HuH-7.5 (cell line): ENCODE measurements around the gene MAP2K5.

Experiments
- DNase-seq: peaks from one replicate; pipeline ENCODE4 v3.0.0; 2011; ENCODE audit warnings: low spot score

MAP2K5 gene

DNA sequence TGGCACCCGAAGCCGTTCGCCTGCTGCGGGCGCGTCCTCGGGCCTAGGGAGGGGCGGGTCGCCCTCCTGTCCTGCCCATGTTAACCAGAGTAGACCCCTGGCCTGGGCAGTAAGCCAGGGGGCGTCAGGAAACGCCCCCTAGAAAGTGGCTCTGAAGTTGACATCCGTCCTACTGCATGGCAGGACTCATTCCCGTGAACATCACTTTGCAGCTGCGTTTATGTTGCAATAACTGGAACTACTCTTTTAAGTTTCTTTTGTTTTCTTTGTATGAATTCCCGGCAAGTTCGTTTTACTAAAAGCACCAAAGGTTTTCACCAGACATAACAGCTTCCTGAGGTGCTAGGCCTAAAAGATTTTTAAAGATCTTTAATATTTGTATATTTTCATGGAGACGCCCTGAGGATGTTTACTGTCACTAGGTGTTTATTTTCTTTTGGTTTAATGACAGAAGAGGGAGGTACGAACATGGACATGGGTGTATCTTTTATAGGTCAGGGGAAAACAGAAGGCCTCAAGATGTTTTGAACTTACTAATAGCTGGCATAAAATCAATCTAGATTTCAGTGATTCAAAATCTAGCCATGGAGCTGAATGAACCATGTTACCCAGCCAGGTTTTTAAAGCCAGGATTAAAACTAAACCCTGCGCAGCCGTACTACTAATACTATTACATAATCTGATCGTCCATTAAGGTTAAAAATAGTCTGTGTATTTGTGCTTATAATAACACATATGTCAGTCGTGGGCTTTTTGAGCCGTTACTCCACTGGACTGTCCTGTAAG lies 20.5 kb upstream of the MAP2K5 start:
- peak; percentile 45 for DNase-seq

DNA sequence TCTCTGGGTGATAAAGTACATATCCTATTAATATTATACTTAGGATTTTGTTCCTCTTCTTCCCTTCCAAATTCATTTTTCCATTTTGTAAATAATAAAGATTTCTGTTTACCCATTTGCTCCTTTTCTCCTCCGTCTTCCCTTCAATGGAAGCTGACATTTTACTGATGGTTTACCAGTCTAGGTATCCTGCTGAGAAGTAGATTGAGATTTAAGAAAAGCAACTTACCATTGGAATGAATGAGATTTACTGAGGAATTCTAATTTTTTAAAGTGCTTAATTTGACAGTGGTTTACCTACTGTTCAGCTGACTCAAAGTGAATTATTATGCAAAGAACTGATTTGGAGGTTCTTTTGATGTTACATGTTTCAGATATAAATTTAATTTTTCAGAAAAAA lies 19.2 kb upstream of the MAP2K5 start:
- no peak for DNase-seq

DNA sequence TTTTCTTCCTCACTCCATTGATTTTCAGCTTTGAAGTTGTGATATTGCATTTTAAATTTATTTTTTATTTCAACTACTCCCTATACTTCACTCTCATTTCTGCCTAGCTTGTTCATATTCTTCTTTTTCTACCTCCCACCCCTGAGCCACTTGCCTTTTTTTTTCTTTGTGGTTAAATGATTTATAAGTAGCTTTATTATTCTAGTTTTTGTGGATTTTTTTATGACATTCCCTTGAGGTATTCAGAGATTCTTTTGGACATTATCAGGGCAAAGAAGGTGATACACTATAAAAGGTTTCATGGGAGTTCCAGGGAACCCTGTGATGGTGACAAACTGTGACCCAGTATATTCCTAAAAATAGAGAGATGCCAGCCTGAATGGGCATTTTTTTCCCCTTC lies 18.3 kb upstream of the MAP2K5 start:
- no peak for DNase-seq

DNA sequence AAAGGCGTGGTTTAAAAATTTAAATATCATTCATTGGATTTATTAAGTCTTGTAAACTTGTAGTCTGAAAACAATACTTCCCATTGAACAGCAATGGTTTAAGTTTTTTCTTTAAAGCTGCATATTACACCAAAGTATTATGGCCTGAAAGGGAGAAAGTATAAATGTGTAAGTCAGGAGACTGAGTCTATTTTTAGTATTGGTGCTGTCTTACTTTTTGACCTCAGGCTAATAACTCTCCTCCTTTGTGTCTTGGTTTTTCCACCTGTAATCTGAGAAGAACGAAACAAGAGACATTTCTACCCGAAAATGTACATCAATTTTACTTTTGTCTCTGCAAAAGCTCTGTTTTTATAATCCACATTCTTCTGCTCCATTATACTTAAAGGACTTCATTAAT lies 14.0 kb upstream of the MAP2K5 start:
- no peak for DNase-seq

DNA sequence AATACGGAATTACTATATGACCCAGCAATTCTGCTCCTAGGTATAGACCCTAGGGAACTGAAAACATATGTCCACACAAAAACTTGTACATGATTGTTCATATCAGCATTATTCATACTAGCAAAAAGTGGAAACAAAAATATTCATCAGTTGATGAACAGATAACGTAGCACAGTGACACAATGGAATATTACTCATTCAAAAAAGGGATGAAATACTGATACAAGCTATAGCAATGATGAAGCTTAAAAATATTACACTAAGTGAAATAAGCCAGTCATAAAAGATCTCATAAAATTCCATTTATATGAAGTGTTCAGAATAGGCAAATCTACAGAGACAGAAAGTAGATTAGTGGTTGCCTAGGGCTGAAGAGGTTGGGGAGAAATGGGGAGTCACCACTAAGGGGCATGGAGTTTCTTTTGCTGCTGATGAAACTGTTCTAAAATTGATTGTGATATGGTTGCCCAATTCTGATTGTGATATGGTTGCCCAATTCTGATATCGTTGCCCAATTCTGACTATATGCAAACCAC lies 11.1 kb upstream of the MAP2K5 start:
- no peak for DNase-seq

DNA sequence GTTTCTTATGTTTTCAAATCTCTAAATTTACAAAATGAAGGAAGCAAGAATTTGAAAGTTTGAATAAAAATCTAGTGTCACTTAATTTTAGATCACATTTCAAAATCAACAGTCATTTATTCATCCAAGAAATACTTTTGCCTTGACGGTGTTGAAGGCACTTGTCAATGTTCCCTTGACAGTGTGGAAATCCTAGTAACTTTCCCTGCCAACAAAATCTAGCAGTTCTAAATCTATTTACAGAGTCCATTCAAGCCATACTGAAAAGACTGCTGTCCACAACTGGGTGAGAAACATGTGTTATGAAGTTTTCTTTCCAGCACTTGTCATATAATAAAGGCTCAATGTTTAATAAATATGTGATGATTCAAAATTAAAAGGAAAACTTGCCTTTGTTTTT lies 8.6 kb upstream of the MAP2K5 start:
- no peak for DNase-seq

DNA sequence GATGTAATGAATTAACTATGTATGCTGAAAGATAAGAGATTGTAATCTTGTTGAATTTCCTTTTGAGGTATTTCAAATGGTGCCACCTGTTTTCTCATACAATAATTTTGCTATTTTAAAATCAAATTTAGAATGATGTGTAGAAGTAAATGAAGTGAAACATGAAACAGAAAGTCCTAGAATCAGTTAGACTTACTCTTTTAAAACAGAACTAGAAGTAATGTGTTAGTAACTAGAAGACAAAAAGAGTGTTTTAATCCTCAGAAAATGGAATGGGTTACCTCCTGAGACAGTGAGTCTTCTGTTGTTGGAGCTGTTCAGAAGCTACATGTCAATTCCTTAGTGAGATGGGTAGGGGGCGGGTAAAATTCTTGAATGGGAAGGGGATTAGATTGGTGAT lies 8.1 kb upstream of the MAP2K5 start:
- DNase-seq: no peak

DNA sequence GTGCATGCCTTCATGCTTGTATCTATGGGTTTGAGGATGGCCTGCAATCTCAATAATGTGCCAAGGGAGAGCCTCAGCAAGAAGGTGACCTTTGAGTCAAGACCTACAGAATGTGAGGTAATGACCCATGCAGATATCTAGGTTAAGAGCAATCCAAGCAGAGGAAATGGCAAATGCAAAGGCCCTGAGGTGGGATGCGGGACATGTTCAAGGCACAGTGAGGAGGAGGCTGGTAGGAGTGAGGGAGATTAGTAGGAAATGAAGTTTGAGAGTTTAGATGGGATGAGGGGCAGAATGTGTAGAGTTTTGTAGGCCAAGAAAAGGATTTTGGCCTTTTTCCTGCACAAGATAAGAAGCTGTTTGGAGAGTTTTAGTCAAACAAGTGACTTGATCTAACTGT lies 4.7 kb upstream of the MAP2K5 start:
- no peak for DNase-seq

DNA sequence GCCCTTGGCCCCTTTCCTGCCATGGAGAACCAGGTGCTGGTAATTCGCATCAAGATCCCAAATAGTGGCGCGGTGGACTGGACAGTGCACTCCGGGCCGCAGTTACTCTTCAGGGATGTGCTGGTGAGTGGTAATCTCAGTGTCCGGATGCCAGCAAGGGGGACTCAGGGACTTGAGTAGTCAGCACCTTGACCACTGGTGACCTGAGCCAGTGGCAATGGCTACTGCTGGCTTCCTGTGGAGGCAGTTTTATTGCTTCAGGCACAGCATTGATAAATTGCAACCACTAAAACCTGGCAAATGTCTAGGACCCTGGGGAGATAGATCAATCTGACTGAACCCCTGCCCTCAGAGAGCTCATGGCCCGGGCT lies 830 bp downstream of the MAP2K5 start:
- DNase-seq: peak; percentile 31

DNA sequence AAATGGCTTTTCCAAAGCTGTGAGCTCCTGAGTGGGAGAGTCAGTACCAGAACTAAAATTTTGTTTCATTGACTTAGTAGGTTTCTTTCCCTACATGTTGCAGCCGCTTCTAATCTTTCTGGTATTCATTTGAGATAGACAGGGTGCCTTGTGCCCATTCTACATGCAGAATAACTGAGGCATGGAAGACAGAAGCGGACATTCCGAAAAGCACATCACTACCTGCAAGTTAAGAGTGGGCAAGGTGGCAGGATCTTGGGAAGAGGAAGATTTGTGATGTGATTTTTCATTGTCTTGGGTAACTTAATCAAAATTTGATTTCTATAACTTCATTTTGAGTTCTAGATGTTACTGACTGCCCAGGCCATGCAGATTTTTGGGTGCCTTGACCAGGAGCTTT lies 2.0 kb downstream of the MAP2K5 start:
- DNase-seq: no peak

DNA sequence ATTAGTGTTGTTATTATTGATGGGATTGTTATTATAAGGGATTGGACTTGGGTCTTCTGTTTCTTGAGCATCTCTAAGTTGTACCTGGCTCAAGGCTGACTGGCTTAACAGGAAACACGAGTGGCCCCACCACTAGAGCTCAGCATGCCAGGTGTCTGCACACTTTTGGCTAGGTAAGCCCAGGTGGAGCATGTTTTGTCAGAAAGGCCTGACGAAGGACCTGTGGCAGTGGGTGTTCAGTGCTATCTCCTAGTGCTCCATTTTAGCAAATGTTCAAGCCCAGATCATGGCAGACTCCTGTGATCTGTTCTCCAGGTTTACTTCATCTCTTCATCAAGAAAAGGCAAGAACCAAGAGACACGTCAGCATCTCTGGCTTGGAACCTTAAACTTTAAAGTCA lies 3.4 kb downstream of the MAP2K5 start:
- no peak for DNase-seq

DNA sequence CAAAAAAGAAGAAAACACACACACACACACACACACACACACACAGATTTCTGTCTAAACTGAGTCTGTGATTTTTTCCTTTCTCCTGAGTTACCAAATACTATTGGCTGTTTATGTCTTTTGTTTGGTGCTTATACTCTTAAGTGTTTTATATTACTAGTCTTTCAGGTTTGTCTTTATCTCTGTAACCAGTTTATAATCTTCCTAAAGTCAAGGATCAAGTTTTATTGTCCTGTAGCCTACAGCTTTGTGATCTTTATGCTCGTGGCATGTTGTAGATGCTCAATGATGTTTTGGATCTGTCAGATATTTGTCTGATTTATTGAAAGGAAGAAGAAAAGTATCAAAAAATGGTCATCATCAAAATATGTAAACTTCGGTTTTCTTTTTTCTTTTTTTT lies 4.6 kb downstream of the MAP2K5 start:
- DNase-seq: no peak

DNA sequence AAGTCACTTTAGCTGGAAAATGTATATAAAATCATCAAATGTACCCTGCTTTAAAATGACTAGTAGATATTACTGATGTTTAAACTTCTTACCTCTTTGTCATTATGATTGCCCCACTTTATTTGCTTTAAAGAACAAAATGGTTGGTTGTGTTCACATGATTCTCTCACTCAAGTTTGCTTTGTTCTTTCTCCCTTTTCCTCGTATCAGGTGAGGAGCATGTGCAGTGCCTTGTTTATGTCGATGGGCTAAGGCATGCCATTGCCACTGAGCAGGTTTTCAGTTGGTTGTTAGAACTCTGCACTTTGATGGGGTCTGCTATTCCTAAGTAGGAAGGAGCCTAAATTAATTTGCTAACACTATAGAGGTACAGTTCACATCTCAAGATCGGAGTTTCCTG lies 5.3 kb downstream of the MAP2K5 start:
- no peak for DNase-seq

DNA sequence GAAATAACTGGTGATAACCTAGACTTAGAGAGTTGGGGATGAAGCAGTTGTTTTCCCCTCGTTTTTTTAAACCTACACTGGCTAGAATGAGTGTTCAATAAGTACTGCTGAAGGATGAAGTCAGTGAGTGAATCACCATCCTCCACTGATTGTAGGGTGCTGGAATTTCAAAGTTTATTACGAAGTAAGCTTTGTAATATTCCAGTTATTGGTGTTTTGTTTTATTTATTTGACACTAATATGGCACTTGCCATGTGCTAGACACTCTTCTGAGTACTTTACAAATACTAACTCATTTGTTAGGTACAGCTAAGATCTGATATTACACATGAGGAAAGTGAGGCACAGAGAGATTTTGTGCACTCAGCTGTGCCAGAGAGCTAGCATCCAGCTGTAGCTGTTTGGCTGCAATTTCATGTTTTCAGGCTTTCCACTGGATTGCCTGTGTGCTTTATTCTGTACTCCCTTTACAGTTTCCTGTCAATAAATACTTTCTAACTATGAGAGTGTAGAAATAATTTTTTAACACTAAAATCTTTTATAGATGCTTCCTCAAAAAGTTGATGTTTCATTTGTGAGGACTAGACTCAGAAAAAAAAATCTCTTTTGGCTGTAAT lies 5.8 kb downstream of the MAP2K5 start:
- DNase-seq: no peak

DNA sequence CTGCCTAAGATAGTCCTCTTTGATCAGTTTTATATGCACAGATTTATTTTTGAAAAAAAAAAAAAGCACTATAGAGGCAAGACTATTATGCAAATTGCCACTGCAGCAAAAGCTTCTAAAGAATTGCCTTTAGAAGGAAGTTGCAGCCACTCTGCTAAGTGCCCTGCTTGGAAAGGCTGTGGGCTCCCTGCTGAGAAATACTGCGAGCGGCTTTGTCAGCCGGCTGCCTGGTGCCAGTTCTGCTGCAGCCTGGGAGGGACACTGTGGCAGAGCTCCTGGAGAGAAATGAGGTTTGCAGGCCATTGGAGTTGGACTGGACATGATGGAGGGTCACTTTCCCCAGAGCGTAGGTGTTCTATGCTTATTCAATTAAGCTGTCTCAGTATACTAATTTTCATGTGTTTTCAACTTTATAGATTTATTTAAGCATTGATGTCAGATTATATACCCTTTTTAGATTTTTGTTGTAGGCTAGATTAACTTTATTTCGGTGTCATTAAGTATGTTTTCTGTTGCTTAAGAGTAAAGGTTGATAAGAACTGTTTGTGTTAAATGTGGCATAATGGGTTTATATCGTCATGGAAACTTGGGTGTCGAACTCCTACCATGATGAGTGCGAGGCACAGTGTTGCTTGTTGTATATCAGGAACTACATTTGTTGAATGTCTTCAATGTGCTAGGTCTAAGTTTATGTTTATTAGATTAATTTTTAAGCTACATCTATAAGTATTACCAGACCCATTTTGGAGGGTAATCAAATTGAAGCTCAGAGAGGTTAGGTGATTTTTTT lies 6.6 kb downstream of the MAP2K5 start:
- DNase-seq: no peak

DNA sequence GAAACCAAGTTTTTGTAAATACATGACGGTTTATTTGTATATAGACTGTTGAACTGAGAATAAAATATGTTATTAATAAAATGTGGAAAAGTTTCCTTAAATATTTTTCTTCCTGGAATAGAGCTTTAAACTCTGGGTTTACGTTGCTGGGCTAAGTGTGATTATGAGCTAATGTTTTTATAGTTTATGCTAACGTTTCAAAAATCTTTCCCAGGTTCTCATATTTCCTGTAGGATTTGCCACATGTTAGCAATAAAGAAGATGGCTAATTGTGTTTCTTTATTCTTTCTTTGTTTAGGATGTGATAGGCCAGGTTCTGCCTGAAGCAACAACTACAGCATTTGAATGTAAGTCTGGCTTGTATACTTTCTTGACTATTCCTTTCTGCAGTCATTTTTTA lies 7.2 kb downstream of the MAP2K5 start:
- no peak for DNase-seq

DNA sequence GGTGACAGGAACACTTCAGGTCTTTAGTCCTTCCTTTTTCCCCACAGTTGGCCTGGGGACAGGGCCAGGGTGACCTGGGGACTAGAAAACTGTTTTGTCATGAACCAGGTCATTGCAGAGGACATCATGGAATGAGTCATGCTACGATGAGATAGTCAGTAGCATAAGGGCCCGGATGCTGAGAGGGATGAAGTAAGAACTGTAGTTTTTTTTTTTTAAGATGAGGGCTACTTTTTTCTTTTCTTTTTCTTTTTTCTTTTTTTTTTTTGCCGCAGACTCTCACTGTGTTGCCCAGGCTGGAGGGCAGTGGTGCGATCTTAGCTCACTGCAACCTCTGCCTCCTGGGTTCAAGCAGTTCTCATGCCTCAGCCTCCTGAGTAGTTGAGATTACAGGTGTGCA lies 8.0 kb downstream of the MAP2K5 start:
- peak; percentile 22 for DNase-seq

DNA sequence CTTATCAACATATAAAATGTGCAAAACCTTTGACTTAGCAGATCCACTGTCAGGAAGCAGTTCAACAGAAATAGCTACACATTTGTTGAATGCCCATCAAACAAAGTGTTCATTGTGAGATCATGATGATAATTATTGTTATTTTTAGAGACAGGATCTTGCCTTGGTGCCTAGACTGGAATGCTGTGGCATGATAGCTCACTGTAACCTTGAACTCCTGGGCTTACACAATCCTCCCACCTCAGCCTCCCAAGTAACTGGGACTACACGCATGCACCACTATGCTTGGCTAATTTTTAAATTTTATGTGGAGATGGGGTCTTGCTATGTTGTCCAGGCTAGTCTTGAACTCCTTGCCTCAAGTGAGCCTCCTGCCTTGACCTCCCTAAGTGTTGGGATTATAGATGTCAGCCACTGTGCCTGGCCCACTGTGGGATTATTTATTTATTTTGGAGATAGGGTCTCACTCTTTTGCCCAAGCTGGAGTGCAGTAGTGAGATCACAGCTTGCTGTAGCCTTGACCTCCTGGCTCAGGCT lies 8.8 kb downstream of the MAP2K5 start:
- DNase-seq: no peak

DNA sequence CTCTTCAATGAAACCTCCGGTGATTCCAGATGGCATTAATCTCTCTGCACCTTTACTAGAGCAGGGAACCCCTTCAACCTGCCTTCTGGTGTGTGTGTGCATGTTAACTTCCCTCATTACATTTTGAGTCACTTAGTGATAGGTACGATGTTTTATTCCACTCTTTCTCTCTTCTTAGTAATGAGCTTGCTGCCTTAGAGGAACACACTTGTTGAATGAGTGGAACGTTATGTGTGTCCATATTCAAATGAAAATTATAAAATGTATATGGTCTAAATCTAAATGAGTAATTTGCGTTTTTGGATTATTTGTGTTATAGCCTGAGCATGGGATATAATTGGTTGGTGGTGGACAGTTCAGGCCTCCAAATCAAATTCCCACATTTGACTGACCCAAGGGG lies 12.1 kb downstream of the MAP2K5 start:
- no peak for DNase-seq

DNA sequence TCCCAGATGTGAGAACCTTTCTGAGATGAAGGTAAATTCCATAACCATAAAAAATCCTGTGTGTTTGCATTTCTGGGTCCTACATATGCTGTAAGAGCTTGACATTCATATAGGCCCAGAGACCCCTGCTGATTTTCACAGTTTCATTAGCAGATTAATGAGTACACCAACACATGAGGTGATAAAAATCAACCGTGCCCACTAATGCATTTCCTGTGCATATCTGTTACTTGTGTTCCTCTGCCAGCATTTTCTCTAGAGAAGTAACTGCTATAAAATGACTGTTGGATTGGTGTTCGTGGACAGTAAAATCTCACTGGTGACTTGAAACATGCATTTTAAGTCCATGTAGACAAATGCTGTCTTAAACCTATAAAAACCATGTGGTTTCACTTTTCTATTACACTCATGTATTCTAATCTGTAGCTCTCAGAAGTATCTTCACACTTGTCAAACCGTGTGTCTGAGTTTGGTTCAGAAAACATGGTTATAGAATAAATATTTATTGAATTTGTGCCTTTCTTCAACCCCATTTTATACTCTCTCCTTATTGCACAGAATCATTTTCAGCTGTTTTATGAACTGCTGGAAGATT lies 14.6 kb downstream of the MAP2K5 start:
- DNase-seq: no peak

DNA sequence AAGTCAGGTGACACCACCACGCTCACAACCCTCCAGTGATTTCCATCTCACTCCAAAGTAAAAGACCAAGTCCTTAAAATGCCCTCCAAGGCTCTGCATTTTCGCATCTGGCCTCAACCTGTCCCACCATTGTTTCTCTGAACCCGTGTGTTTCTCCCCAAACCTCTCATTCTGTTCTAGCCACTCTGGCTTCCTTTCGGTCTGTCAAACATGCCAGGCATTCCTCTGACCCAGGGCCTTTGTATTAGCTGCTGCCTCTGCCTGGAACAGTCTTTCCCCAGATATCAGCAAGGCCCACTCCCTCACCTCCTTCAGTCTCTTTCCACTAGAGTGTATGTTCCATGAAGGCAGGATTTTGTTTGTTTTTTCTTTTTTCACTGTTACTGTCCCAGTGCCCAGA lies 16.0 kb downstream of the MAP2K5 start:
- no peak for DNase-seq

DNA sequence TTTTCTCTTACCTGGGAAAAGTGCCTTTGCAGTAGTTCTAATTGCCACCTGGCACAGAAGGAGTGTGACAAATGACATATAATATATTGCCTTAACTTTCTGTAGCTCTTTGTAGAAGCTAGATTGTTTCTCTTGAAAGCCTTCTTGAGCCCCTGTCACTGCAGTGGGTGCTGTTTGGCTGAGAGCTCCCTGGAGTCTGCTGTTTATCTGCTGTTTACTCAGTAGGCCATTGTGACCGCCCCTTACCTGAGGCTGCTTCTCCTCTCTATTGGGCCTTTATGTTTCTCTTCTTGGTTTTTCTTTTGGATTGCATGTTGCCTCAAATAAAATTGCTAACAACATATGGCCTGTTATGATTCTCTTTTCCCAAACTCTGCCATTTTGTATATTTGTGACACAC lies 16.7 kb downstream of the MAP2K5 start:
- no peak for DNase-seq
